ENCODE results near the gene XCR1.
"Not testable (repeated sequence)": the region's sequence is repeated elsewhere in the genome, so short reads cannot be mapped to it uniquely, and the experiment has no call there.

XCR1 gene

GRCh38 chr3:46013316-46014094 is 13.8 kb downstream of the XCR1 start:
- no peak overlapping the region for H3K4me3 ChIP-seq (ENCODE audit: low read length)
- TF ChIP-seq CTCF (conservative IDR thresholded peaks at IDR 0.05; ENCODE audit: low read length), result no peak
- no peak for DNase-seq (ENCODE audit: low read depth)

GRCh38 chr3:46012246-46012645 is 15.0 kb downstream of the XCR1 start:
- DNase-seq (ENCODE audit: low read depth), result no peak
- no peak overlapping the region for H3K4me3 ChIP-seq (ENCODE audit: low read length)
- no peak for TF ChIP-seq CTCF (conservative IDR thresholded peaks at IDR 0.05; ENCODE audit: low read length)

GRCh38 chr3:46010519-46011113 is 16.7 kb downstream of the XCR1 start:
- no peak for TF ChIP-seq CTCF (conservative IDR thresholded peaks at IDR 0.05; ENCODE audit: low read length)
- no peak for DNase-seq (ENCODE audit: low read depth)
- H3K4me3 ChIP-seq (ENCODE audit: low read length), result no peak overlapping the region

GRCh38 chr3:46008058-46008457 is 19.2 kb downstream of the XCR1 start:
- no peak for DNase-seq (ENCODE audit: low read depth)
- no peak overlapping the region for H3K4me3 ChIP-seq (ENCODE audit: low read length)
- TF ChIP-seq CTCF (conservative IDR thresholded peaks at IDR 0.05; ENCODE audit: low read length), result no peak

- no peak for DNase-seq (ENCODE audit: low read depth)
- TF ChIP-seq CTCF (conservative IDR thresholded peaks at IDR 0.05; ENCODE audit: low read length), result no peak
- no peak overlapping the region for H3K4me3 ChIP-seq (ENCODE audit: low read length)
Measured at GRCh38 chr3:46007280-46007679, 20.0 kb downstream of the XCR1 start.

GRCh38 chr3:46006238-46007032 is 20.8 kb downstream of the XCR1 start:
- H3K4me3 ChIP-seq (ENCODE audit: low read length), result no peak overlapping the region
- peak; percentile 89 for DNase-seq (ENCODE audit: low read depth)
- TF ChIP-seq CTCF (conservative IDR thresholded peaks at IDR 0.05; ENCODE audit: low read length), result no peak

- not testable (repeated sequence) for H3K4me3 ChIP-seq (ENCODE audit: low read length); DNase-seq (ENCODE audit: low read depth)
Measured at GRCh38 chr3:46003706-46004105, 23.6 kb downstream of the XCR1 start.
